Activated T-cell treated with anti-CD3 and anti-CD28 coated beads for 4 hours (primary cell): ENCODE data around the gene IL1RAP.
"Not testable (repeated sequence)": the region's sequence is repeated elsewhere in the genome, so short reads cannot be mapped to it uniquely, and the experiment has no call there.

Experiments
- DNase-seq: peaks from one replicate; pipeline ENCODE4 v3.0.0-alpha.2; 2020

The IL1RAP gene

DNA sequence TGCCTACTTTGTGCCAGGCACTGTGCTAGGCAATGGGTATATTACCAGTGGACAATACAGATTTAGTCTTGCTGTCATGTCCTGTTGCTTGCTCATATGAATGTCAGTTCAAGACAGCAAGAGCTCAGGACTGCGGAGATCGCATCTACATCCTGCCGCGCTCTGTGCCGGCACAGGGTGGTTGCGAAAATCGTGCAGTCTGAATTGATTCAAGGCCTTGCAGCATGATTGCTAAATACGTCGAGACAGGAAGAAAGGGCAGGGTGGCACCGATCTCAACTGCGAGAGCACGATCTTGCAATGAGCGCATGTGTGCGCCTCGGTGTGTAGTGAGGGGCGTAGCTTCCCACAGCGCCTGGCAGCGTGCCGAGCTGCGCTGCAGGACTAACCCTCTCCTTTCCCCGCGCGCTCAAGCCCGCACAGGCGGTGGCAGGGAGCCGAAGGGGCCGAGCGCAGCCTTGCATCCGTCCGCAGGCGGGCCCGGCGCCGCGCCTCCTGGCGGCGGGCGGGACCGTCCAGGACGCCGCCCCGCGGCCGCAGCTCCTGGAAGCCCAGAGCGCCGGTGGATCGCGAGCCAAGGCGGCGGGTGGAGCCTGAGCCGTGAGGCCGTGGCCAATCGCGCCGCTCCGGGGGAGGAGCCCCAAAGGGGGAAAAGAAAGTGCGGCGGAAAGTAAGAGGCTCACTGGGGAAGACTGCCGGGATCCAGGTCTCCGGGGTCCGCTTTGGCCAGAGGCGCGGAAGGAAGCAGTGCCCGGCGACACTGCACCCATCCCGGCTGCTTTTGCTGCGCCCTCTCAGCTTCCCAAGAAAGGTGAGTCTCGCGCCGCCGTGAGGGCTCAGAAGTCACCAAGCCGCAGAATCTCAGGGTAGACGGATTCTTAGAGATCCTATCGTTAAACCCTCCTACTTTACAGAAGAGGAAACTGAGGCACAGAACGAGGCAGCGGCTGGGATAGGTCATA is at the start of gene IL1RAP:
Gene IL1RAP (plus strand): TSS at position 677 of the 962 bp plus-strand sequence. CDS start 50,205 bp downstream, outside the sequence.
- DNase-seq, result peak; percentile 70

DNA sequence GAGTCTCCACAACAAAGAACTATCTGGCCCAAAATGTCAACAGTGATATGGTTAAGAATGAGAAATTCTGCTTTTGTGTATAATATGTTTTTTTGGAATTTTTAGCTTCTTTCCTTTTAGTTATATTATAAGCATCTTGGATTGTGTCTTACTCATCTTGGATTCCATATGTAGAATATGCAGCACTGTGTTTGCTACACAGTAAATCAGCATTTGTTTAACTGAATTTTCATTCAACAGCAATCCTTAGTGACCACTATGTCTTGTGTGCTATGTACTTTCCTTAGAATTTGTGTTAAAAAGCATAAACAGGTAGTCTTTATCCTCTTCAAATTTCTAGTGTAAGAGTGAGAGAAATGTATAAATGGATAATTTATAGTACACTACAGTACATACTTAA is 46.0 kb upstream of the IL1RAP start:
- no peak for DNase-seq

- not testable (repeated sequence) for DNase-seq
Measured at GRCh38 chr3:190473261-190473660, 40.6 kb upstream of the IL1RAP start.

- DNase-seq, result no peak
Measured at GRCh38 chr3:190481779-190482178, 32.1 kb upstream of the IL1RAP start.

DNA sequence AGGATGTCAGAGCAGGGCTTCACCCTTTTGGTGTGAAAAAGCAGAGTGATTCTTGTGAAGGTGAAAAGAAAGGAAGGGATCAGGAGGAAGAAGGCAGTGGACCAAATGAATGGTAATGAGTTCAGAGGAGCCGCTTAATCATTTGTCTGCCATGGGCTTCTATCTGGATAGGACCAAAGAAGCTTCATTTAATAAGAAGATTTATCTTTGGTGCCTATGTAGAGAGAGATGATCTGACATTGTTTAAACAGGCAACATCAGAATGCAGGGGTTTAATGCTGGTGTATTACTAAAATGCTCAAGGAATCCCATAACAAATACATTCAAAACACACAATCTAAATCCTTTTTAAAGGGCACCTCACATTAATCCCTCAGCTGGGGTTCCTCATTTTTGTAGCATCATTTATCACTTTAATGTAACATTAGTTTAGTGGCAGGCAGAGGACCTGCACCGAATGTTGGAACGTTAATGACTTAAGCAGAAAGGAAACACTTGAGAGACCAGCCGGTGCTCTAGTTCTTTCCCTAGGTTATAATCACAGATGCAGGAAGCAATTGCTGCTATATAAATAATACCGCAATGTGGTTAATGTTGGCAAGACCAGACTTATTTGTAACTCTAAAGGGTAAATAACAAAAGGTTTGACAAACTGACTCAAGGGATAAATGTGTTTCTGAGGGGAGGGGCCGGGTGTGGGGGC is 27.9 kb upstream of the IL1RAP start:
- DNase-seq, result no peak

DNA sequence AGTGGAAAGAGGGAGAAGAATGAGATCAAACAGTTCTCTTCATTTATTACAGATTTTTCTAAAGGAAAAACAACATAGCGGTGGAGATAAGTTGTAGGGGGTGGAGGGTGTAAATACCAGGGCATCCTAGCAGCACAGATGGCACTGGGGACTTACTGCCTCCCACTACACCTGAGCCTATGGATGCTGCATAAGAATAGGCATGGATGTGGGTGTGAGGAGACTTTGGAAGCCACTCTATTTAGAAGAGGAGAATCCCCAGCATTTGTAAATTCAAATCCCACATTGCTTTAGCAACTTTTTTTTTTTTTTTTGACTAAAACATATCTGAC is 27.4 kb upstream of the IL1RAP start:
- no peak for DNase-seq

DNA sequence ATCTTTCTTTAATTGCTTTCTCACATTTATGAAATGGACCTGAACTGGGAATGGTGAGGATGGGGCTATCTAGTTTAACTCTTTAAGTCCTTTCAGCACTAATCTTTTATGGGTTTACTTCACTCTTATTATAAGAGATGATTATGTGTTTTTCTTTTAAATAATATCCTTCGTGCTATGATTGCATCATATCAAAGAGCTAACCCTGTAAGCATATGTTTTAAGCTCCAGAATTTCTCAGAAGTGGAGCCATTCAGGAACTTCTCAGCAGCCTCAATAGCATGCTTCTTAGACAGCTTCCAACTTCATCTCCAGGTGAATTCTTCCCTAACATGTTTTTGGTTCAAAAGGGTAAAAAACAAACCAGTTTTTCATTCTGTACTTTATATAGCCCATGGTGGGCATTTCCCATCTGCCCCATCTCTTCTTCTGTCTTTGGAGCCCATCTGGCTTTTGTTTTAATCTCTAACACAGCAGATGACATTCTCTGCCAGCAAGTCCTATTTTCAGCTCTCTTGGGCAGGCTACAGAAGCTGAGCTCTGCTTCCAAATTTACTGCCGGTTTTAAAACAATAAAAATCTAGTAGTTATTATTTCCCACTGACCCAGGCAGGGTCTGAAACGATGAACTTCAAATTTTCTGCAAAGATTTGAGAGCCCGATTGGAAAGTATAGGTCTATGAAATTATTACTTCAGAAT is 26.8 kb upstream of the IL1RAP start:
- no peak for DNase-seq

DNA sequence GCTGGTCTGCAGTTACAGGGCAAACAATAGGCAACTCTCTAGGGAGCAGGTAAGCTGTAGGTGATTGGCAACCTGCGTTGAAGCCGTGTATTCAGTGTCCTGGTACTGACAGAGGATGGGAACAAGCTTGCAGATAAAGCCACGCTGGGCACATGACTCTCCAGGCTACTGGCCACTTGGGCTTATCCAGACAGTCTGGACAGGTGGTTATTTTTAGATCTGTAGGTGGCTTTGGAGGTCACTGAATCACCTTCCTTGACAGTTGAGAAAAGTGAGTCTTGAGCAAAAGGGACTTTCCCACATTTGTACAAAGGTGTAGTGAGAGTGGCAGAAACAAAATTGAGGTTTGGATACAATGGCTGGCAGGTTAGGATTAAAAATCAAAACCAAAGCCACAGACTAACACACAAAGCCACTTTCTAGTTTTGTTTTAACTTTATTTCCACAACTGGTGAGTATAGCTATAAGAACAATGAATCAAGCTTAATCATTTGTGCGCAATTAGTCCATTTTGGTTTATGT is 22.3 kb upstream of the IL1RAP start:
- no peak for DNase-seq

GRCh38 chr3:190492129-190492528 is 21.8 kb upstream of the IL1RAP start:
- DNase-seq, result no peak

GRCh38 chr3:190492966-190493365 is 20.9 kb upstream of the IL1RAP start:
- no peak for DNase-seq

GRCh38 chr3:190494907-190495306 is 19.0 kb upstream of the IL1RAP start:
- no peak for DNase-seq

- no peak for DNase-seq
Measured at GRCh38 chr3:190495354-190495753, 18.5 kb upstream of the IL1RAP start.

DNA sequence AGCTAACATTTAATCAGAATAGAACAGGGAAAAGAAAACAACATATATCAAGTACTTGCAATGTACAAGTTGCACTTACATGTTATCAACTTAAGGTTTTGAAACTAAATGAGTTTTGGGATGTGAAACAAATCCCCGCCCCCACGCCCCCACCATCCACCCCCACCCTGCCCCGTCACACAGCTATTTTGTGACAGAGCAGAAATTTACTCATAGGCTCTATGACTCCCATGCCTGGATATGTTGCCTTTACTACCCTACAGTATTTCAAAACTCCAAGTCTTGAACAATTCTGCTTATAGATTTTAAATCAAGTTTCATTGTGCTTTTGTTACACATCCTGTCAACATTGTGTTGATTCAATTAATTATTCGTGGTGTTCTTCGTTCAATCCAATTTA is 18.1 kb upstream of the IL1RAP start:
- no peak for DNase-seq

GRCh38 chr3:190496859-190497258 is 17.0 kb upstream of the IL1RAP start:
- no peak for DNase-seq

GRCh38 chr3:190497811-190498210 is 16.1 kb upstream of the IL1RAP start:
- no peak for DNase-seq

DNA sequence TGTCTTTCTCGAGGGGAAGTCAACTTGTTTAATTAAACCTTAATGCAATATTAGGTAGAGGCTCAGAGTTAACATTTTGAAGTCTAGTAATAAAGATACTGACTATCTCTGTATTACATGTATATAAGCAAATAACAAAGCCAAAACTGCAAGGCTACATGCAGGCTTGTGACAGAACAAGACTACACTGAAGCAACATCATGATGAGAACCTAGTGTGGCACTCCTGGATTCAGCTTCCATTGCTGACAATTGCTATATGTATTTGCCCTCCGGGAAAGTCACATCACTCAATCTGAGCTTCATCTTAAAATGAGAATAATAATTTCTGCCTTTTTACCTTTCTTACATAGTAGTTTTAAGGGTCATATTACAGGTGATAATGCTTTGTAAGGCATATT is 15.6 kb upstream of the IL1RAP start:
- no peak for DNase-seq

GRCh38 chr3:190499122-190499521 is 14.8 kb upstream of the IL1RAP start:
- DNase-seq, result no peak

- DNase-seq, result no peak
Measured at GRCh38 chr3:190502946-190503345, 10.9 kb upstream of the IL1RAP start.

DNA sequence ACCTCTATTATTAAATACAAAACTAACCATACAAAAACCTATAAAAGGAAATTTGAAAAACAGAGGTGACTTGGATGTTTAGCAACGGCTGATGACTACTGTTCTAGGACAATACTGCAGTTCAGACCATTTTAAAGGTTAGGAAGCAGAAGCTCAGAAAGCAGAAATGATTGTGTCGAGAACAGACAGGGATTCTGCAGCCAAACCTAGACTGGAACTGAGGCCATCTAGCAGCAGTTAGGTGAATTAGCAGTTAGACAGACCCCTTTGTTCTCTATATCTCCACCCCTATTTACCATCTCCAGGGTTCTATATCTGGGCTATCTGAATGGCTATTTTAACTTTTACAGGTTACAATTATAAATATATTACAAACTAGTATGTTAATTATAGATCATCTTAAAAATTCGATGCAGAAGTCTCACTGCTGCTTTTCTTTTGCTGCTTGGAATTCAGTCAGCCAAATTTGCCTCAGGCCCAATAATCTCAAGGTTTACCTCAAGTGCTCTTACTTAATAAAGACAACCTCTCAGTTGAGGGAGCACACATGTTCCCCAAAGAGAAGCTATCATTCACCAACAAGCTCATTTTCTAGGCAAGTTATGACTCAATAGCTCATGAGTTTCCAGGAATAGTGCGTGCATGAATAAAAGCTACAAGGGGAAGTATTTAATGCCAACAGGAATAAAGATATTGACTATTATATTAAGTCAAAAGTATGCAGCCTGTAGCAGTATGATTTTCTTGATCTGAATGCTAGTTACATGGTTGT is 9.3 kb upstream of the IL1RAP start:
- no peak for DNase-seq

GRCh38 chr3:190505381-190506003 is 8.4 kb upstream of the IL1RAP start:
- DNase-seq, result no peak

DNA sequence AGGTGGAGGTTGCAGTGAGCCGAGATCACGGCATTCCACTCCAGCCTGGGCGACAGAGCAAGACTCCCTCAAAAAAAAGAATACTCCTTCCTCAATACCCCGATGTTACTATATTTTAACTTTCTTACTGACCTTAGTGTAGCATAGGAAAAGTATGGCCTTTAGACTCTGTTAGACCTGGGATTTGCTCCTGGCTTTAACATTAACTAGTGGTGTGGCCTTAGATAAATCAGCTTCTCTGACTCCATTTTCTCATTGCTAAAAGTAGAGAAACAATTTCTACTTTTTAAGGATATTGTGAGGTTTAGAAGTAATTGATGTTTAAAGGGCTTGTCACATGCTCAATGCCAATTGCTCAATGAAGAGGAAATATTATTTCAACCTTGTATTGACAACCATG is 7.6 kb upstream of the IL1RAP start:
- no peak for DNase-seq

- DNase-seq, result no peak
Measured at GRCh38 chr3:190512666-190513065, 1.2 kb upstream of the IL1RAP start.
